A549 (cell line): Measurements from ENCODE around the gene CNOT9. TPM values are rescaled to one million over a fixed set of nuclear protein-coding genes. Genes with fewer than 3 reads are reported as not detected.
"Not testable (repeated sequence)": the region's sequence is repeated elsewhere in the genome, so short reads cannot be mapped to it uniquely, and the experiment has no call there.

Experiments
- ATAC-seq, 2 experiments: fragments of 200-7000 bp in 1 of 2; fragments of >200 bp in 1 of 2; cut with Nextera tagmentation in 1 of 2; cut with Tn5 transposase in 1 of 2; 3 replicates each; pipeline versions ENCODE4 v1.8.0 to v1.9.1; 2018 to 2020; ENCODE audit warnings: mild to moderate bottlenecking in 1 of 2, moderate library complexity in 1 of 2
- CTCF ChIA-PET: fragments of 300-600 bp; sonication (Branson Sonifier 250); formaldehyde crosslinking; extraction: SDS; loops from one replicate; lab custom pipeline; 2021; ENCODE audit warnings: antibody characterized with exemption, inconsistent platforms; lab: Yijun Ruan, JAX
- POLR2A ChIA-PET: fragments of 350-600 bp; formaldehyde crosslinking; extraction: SDS; loops from one replicate; lab custom pipeline; 2021; ENCODE audit warnings: antibody characterized with exemption, inconsistent platforms; lab: Yijun Ruan, JAX
- DNase-seq, 2 experiments: peaks; one replicate each; pipeline versions ENCODE4 v3.0.0 to v3.0.0-alpha.2; 2011 to 2016; ENCODE audit warnings: low read depth in 1 of 2, low spot score in 1 of 2
- FAIRE-seq: peaks from 2 replicates; lab custom pipeline; 2011; peaks lifted over from hg19 to GRCh38; lab: Jason Lieb, UNC
- H3K27ac ChIP-seq, 2 experiments: fragments of >200 bp; sonication (Bioruptor Twin); formaldehyde crosslinking; 3 replicates each; pipeline ENCODE4 v1.5.1; 2016 to 2017
- H3K4me1 ChIP-seq: fragments of >200 bp; sonication (Bioruptor Twin); formaldehyde crosslinking; 3 replicates; pipeline ENCODE4 v1.6.1; 2016
- H3K4me2 ChIP-seq: fragments of >200 bp; sonication (Bioruptor Twin); formaldehyde crosslinking; 3 replicates; pipeline ENCODE4 v1.6.1; 2016
- H3K4me3 ChIP-seq: fragments of >200 bp; sonication (Bioruptor Twin); formaldehyde crosslinking; 3 replicates; pipeline ENCODE4 v1.5.1; 2016
- H3K9me3 ChIP-seq: fragments of >200 bp; sonication (Bioruptor Twin); formaldehyde crosslinking; 3 replicates; pipeline ENCODE4 v1.6.1; 2016
- ATOH8 ChIP-seq: fragments of 250-450 bp; sonication (Bioruptor Pico); IDR thresholded peaks from 2 replicates; pipeline ENCODE4 v1.5.0; 2020; ENCODE audit warnings: low read depth, mild to moderate bottlenecking, moderate library complexity
- BCL3 ChIP-seq: fragments of >200 bp; sonication (Bioruptor Twin); formaldehyde crosslinking; IDR thresholded peaks from 3 replicates; pipeline ENCODE4 v1.6.1; 2016
- BHLHE40 ChIP-seq: IDR thresholded peaks from 2 replicates; pipeline ENCODE4 v1.6.1; 2012; ENCODE audit warnings: low read depth, low read length, inconsistent platforms
- E2F6 ChIP-seq: IDR thresholded peaks from 2 replicates; pipeline ENCODE4 v1.6.1; 2012; ENCODE audit warnings: low read depth, borderline replicate concordance
- ESRRA ChIP-seq: fragments of 150-350 bp; IDR thresholded peaks from 2 replicates; pipeline ENCODE4 v1.6.1; 2014; ENCODE audit warnings: mild to moderate bottlenecking, low read length, borderline replicate concordance
- HES2 ChIP-seq: fragments of >200 bp; sonication (Bioruptor Twin); formaldehyde crosslinking; IDR thresholded peaks from 2 replicates; pipeline ENCODE4 v1.6.1; 2016
- KDM5A ChIP-seq: fragments of 200-600 bp; sonication (generic); IDR thresholded peaks from 2 replicates; pipeline ENCODE4 v1.6.1; 2016; ENCODE audit warnings: antibody characterized with exemption, mild to moderate bottlenecking
- POLR2AphosphoS2 ChIP-seq: conservative IDR thresholded peaks from 2 replicates; pipeline ENCODE4 v1.6.1; 2012; ENCODE audit warnings: low read length, improper control_type of control experiment, inconsistent platforms
- RAD21 ChIP-seq, 2 experiments: fragments of >200 bp in 1 of 2; sonication (Bioruptor Twin) in 1 of 2; formaldehyde crosslinking in 1 of 2; IDR thresholded peaks in 1 of 2; conservative IDR thresholded peaks in 1 of 2; 2 replicates in 1 of 2; 3 replicates in 1 of 2; pipeline ENCODE4 v1.6.1; 2012 to 2018; ENCODE audit warnings: inconsistent platforms in 1 of 2
- RFX5 ChIP-seq: fragments of 450-650 bp; IDR thresholded peaks from 2 replicates; pipeline ENCODE4 v1.7.1; 2014; ENCODE audit warnings: antibody characterized with exemption, mild to moderate bottlenecking, moderate library complexity
- SMC3 ChIP-seq: fragments of >200 bp; sonication (Bioruptor Twin); formaldehyde crosslinking; IDR thresholded peaks from 3 replicates; pipeline ENCODE4 v1.6.1; 2018; ENCODE audit warnings: inconsistent platforms
- TP53 ChIP-seq: fragments of 250-450 bp; sonication (Bioruptor Pico); IDR thresholded peaks from 2 replicates; pipeline ENCODE4 v1.5.0; 2021; ENCODE audit warnings: mild to moderate bottlenecking, moderate library complexity
- ZC3H11A ChIP-seq: fragments of 450-650 bp; IDR thresholded peaks from 2 replicates; pipeline ENCODE4 v1.6.1; 2014; ENCODE audit warnings: antibody characterized with exemption, mild to moderate bottlenecking
- WGBS: methylation state at CpG from one replicate; pipeline ENCODE4 v1.1.6; 2017; ENCODE audit errors: missing lambda C conversion rate; 5-methylcytosine and 5-hydroxymethylcytosine counted together
- polyA plus RNA-seq, 4 experiments: library from polyadenylated mRNA; depleted of rRNA in 3 of 4; stranded (reverse); fragments of >200 nt; fragmentation: RNase III in 1 of 4; extraction: RNeasy Plus Mini Kit Qiagen cat#74134 plus additional on column Dnase treatment in 1 of 4; gene quantifications; 2 replicates in 3 of 4; 3 replicates in 1 of 4; pipeline ENCODE4 v1.2.3, GENCODE V29; 2011 to 2017
- TF ChIP-seq, protein P1 (sequence below): fragments of 450-650 bp; IDR thresholded peaks from 2 replicates; pipeline ENCODE4 v1.6.1; 2014; ENCODE audit warnings: antibody characterized with exemption
- TF ChIP-seq, protein P2 (sequence below): fragments of >200 bp; sonication (Bioruptor Twin); formaldehyde crosslinking; IDR thresholded peaks from 3 replicates; pipeline ENCODE4 v1.5.1; 2016

Gene CNOT9
- polyA plus RNA-seq, 2 of the 4 experiments (the other 2 are of a cell fraction) = 42.7 to 87.4 TPM

DNA sequence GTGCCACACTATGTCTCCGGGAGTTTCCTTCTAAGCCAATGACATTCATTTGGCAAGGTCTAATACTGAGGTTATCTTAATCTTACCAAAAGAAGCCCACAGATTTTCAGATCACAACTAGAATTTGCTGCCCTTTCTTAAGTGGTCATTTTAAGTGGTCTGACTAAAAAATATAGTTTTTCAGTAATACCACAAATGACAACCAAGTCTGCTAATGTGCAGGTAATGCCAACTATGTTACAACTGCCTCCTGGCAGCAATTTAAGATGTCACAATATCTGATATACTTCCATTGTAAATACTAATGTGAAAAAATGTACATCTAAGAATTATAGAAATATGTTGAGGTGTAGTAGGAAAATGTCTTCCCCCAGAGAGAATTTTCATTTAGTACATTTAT lies 49.8 kb upstream of the CNOT9 start:
- ATAC-seq (no peak), DNase-seq (no peak), FAIRE-seq (no peak)
- Histone ChIP-seq H3K4me1 (no peaks in the 10 kb centered on the region), H3K27ac (no peak overlapping the region), H3K4me2 (no peak overlapping the region), H3K9me3 (0 out of 3 replicates have a peak, but pooled peaks cover 4% of the 10 kb centered on the region), H3K4me3 (no peak overlapping the region)
- POLR2A ChIA-PET = no interaction called here
- WGBS = 88% methylated on average over 1 of the region's 1 CpG
- no peak for TF ChIP-seq HES2
- TF ChIP-seq SMC3 = no peak
- no peak for TF ChIP-seq KDM5A
- TF ChIP-seq, protein P1, sequence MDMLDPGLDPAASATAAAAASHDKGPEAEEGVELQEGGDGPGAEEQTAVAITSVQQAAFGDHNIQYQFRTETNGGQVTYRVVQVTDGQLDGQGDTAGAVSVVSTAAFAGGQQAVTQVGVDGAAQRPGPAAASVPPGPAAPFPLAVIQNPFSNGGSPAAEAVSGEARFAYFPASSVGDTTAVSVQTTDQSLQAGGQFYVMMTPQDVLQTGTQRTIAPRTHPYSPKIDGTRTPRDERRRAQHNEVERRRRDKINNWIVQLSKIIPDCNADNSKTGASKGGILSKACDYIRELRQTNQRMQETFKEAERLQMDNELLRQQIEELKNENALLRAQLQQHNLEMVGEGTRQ = no peak
- no peak for TF ChIP-seq TP53 (CRISPR knock-in tag)
- TF ChIP-seq ESRRA = no peak
- no peak for TF ChIP-seq ZC3H11A
- no peak for TF ChIP-seq RAD21 (conservative IDR thresholded peaks at IDR 0.05 in 1 of 2, IDR thresholded peaks at IDR 0.05 in 1 of 2)
- TF ChIP-seq BCL3 = no peak
- TF ChIP-seq POLR2AphosphoS2 = no peak
- TF ChIP-seq RFX5 = no peak
- no peak for TF ChIP-seq ATOH8 (CRISPR knock-in tag)
- no peak for TF ChIP-seq BHLHE40
- no peak for TF ChIP-seq E2F6
- CTCF ChIA-PET = no interaction called here

- no peak for FAIRE-seq
Observed at GRCh38 chr2:218523651-218524050, 45.0 kb upstream of the CNOT9 start.

GRCh38 chr2:218528409-218528808 lies 40.2 kb upstream of the CNOT9 start:
- not testable (repeated sequence) for FAIRE-seq, H3K4me2 ChIP-seq, H3K4me3 ChIP-seq, DNase-seq, H3K4me1 ChIP-seq, ATAC-seq, H3K27ac ChIP-seq
- ChIA-PET CTCF (interaction anchor here (1.1 kb wide), 1 partner anchor 21 kb away, joined by 4 read pairs; no protein-coding TSS in a partner anchor), POLR2A (interaction anchor here (0.7 kb wide), 1 partner anchor 40 kb away, joined by 5 read pairs; the partner anchor contains the start of gene USP37)
- 83% methylated on average over 1 of the region's 2 CpGs for WGBS
- peaks cover 22% of the 10 kb centered on the region for H3K9me3 ChIP-seq

More at GRCh38 chr2:218523651-218524050, 45.0 kb upstream of the CNOT9 start:
- Histone ChIP-seq H3K4me1 (no peaks in the 10 kb centered on the region), H3K9me3 (peaks cover 24% of the 10 kb centered on the region), H3K27ac (no peak overlapping the region), H3K4me3 (no peak overlapping the region), H3K4me2 (no peak overlapping the region)
- WGBS = 100% methylated on average over 1 of the region's 1 CpG
- ATAC-seq (no peak), DNase-seq (no peak)
- CTCF ChIA-PET = no interaction called here
- TF ChIP-seq, protein P2, sequence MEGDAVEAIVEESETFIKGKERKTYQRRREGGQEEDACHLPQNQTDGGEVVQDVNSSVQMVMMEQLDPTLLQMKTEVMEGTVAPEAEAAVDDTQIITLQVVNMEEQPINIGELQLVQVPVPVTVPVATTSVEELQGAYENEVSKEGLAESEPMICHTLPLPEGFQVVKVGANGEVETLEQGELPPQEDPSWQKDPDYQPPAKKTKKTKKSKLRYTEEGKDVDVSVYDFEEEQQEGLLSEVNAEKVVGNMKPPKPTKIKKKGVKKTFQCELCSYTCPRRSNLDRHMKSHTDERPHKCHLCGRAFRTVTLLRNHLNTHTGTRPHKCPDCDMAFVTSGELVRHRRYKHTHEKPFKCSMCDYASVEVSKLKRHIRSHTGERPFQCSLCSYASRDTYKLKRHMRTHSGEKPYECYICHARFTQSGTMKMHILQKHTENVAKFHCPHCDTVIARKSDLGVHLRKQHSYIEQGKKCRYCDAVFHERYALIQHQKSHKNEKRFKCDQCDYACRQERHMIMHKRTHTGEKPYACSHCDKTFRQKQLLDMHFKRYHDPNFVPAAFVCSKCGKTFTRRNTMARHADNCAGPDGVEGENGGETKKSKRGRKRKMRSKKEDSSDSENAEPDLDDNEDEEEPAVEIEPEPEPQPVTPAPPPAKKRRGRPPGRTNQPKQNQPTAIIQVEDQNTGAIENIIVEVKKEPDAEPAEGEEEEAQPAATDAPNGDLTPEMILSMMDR = no peak
- TF ChIP-seq TP53 (CRISPR knock-in tag) (no peak), E2F6 (no peak)
- POLR2A ChIA-PET = no interaction called here
